IPS-15b (cell line): Measurements from ENCODE around the gene ORM2.
"Not testable (repeated sequence)": the region's sequence is repeated elsewhere in the genome, so short reads cannot be mapped to it uniquely, and the experiment has no call there.

Source experiments
- H3K27me3 ChIP-seq: one replicate; pipeline ENCODE4 v1.6.1; 2013; ENCODE audit warnings: low read length; ENCODE audit not compliant: control insufficient read depth, insufficient read depth
- H3K36me3 ChIP-seq: one replicate; pipeline ENCODE4 v1.6.1; 2013; ENCODE audit warnings: low read length; ENCODE audit not compliant: control insufficient read depth, insufficient read depth
- H3K4me1 ChIP-seq: one replicate; pipeline ENCODE4 v1.6.1; 2013; ENCODE audit warnings: mild to moderate bottlenecking, low read length; ENCODE audit not compliant: control insufficient read depth, insufficient read depth
- H3K4me3 ChIP-seq: one replicate; pipeline ENCODE4 v1.5.1; 2013; ENCODE audit warnings: low read depth, low read length
- H3K9ac ChIP-seq: one replicate; pipeline ENCODE4 v1.6.1; 2013; ENCODE audit warnings: low read depth, mild to moderate bottlenecking, low read length
- H3K9me3 ChIP-seq: one replicate; pipeline ENCODE4 v1.6.1; 2013; ENCODE audit warnings: mild to moderate bottlenecking, low read length; ENCODE audit not compliant: control insufficient read depth, insufficient read depth

ORM2 gene

DNA sequence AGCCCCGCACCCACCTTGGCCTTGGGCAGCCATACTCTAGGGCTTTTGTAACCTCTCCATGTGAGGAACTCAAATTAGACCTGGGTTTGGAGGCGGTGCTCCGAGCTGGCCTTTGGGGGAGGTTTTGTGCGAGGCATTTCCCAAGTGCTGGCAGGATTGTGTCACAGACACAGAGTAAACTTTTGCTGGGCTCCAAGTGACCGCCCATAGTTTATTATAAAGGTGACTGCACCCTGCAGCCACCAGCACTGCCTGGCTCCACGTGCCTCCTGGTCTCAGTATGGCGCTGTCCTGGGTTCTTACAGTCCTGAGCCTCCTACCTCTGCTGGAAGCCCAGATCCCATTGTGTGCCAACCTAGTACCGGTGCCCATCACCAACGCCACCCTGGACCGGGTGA lies at the start of gene ORM2:
TSS of gene ORM2 (plus strand) at position 245 of the 398 bp plus-strand sequence. CDS start at position 281, 36 bp downstream.
- not testable (repeated sequence) for H3K4me3 ChIP-seq, H3K36me3 ChIP-seq, H3K4me1 ChIP-seq, H3K27me3 ChIP-seq, H3K9me3 ChIP-seq, H3K9ac ChIP-seq

DNA sequence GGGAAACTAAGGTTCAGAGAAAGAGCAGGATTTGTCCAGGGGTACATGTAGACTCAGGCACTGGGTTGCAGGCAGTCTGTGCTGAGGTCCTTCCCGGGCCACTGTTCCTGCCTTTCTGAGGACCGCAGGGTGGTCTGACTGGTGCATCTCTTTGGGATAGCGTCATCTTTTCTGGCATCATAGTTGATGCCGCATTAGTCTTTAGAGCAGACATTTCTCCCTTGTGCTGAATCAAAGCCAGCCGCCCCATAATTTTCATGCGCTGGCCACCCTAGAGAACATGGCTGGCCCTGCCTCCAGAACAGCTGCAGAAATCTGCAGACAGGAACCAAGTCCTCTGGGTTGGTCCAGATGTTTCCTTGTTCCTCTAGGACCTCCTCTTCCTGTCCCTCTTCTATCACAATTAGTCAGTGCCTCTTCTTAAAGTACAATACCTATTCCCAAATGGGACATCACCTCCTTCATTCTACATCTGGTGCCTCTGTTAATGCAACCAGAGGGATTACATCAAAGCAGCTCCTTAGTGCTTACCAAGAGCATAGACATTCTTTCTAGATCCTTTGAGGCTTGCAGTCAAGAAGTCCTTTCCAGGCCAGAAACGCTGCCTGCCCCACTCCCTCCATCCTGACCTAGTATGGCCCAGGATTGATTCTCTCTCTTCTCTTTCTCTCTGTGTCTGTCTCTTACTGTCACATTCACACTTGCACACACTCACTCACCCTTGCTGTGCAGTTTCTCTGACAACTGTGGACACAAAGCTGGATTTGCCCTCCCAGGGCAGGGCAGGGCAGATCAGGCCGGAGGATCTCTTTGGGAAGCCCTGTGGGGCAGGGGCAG lies 48.8 kb upstream of the ORM2 start:
- Histone ChIP-seq H3K36me3 (peaks cover 8% of the 10 kb centered on the region), H3K4me1 (no peaks in the 10 kb centered on the region), H3K27me3 (no peaks in the 10 kb centered on the region), H3K4me3 (no peak overlapping the region), H3K9me3 (no peaks in the 10 kb centered on the region), H3K9ac (no peak overlapping the region)

DNA sequence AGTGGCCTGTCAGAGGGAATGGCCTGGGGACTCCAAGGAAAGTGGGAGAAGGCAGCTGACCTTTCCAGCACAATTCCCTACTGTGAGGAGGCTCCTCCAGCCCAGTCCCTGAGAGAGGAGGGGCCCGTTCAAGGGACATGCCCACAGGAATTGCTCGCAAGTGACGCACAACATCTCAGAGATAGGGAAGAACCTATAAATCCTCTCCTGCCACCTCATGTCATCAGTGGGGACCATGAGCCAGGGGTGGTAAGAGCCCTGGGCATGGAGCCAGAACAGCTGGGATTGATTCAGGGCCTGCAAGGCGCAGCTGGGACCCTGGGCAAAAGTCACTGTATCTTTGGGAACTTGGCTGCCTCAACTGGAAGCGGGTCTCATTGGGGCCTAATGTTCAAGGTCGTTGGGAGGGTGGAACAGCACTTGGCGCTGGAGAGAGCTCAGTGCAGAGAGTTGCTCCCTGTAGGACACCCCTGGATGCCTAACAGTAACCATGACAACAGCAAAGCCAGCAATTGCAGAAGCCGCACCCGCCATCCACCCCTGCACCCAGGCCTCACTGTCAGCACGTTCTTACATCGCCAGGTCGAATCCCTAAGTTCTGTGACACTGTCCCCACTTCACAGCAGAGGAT lies 48.1 kb upstream of the ORM2 start:
- Histone ChIP-seq H3K9me3 (no peaks in the 10 kb centered on the region), H3K4me1 (no peaks in the 10 kb centered on the region), H3K4me3 (no peak overlapping the region), H3K9ac (no peak overlapping the region), H3K36me3 (peaks cover 8% of the 10 kb centered on the region), H3K27me3 (no peaks in the 10 kb centered on the region)

DNA sequence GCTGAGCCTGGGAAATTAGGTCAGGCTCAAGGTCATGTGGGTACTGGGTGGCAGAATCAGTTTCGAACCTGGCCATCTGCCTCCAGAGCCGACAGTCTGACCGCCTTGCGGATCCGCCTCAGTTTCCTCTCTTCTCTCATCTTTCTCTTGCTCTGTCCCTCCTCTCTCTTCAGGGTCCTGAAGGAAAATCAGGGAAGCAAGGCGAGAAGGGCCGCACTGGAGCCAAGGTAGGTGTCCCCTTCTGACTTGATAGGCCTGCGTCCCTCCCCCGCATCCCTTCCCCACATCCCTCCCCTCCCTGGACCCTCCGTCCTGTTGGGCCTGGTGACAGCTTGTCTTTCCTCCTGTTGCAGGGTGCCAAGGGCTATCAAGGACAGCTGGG lies 47.6 kb upstream of the ORM2 start:
- Histone ChIP-seq H3K36me3 (peaks cover 8% of the 10 kb centered on the region), H3K4me1 (no peaks in the 10 kb centered on the region), H3K4me3 (no peak overlapping the region), H3K9me3 (no peaks in the 10 kb centered on the region), H3K9ac (no peak overlapping the region), H3K27me3 (no peaks in the 10 kb centered on the region)

DNA sequence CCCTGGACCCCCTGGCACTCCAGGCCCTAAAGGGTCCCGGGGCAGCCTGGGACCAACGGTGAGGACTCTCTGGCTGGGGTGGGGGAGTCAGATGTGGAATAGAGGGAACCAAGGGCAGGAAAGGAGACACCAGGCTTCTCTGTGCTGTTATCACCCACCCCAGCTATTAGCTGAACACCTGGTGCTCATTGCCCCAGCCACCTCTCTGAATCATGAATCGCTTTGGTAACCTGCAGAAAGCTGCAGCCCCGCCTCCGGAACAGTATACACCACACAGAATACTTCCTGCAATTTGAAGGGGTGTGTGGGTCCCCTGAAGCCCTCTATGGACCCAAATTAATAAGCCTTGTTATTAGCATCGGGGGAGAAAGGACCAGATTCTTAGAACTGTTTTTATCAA lies 47.2 kb upstream of the ORM2 start:
- H3K4me3 ChIP-seq = no peak overlapping the region
- H3K36me3 ChIP-seq = peaks cover 8% of the 10 kb centered on the region
- H3K4me1 ChIP-seq = no peaks in the 10 kb centered on the region
- H3K9ac ChIP-seq = no peak overlapping the region
- H3K27me3 ChIP-seq = no peaks in the 10 kb centered on the region
- no peaks in the 10 kb centered on the region for H3K9me3 ChIP-seq

DNA sequence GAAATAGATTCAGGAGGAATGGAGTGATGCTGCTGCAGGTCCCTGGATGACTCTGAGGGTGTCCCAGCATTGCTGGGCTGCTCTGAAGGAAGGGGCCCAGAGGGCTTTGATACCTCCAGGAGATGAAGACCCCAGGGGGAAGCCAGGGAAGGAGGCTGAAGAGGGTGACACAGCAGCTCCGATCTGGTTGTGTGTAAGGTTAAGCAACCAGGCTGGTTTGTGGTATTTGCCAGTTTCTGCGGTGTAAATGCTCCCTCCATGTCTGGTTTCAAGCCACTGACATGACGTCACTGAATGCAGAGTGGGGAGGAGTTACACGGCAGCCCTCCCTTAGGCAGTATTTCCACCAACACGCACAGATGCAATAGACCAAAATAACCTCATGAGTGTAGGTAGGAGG lies 46.7 kb upstream of the ORM2 start:
- Histone ChIP-seq H3K9ac (no peak overlapping the region), H3K27me3 (no peaks in the 10 kb centered on the region), H3K4me1 (no peaks in the 10 kb centered on the region), H3K4me3 (no peak overlapping the region), H3K36me3 (peaks cover 8% of the 10 kb centered on the region), H3K9me3 (no peaks in the 10 kb centered on the region)

DNA sequence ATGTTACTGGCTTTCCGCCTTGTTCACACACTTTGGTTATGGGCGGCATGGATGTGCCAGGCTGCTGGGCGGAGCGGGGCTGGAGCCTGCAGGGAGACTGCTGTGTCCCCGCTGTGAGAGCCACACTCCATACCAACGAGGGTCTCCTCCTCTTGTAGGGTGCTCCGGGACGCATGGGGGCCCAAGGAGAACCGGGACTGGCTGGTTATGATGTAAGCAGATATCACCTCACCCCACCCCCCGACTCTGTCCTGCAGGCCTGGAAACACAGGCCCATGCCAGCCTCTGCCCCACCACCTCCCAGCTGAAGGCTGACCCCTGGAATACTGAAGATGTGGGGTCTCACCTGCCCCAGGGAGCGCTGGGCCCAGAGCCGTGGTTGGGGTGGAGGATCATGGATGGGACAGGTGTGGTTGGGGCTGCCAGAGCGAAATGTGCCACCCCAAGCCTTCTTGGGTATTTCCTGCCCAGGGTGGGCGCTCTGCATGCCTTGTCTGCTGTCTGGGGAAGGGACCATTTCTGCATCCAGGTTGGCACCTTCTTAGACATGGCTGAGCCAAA lies 46.0 kb upstream of the ORM2 start:
- no peaks in the 10 kb centered on the region for H3K27me3 ChIP-seq
- no peaks in the 10 kb centered on the region for H3K9me3 ChIP-seq
- no peaks in the 10 kb centered on the region for H3K4me1 ChIP-seq
- no peak overlapping the region for H3K9ac ChIP-seq
- peaks cover 8% of the 10 kb centered on the region for H3K36me3 ChIP-seq
- no peak overlapping the region for H3K4me3 ChIP-seq

DNA sequence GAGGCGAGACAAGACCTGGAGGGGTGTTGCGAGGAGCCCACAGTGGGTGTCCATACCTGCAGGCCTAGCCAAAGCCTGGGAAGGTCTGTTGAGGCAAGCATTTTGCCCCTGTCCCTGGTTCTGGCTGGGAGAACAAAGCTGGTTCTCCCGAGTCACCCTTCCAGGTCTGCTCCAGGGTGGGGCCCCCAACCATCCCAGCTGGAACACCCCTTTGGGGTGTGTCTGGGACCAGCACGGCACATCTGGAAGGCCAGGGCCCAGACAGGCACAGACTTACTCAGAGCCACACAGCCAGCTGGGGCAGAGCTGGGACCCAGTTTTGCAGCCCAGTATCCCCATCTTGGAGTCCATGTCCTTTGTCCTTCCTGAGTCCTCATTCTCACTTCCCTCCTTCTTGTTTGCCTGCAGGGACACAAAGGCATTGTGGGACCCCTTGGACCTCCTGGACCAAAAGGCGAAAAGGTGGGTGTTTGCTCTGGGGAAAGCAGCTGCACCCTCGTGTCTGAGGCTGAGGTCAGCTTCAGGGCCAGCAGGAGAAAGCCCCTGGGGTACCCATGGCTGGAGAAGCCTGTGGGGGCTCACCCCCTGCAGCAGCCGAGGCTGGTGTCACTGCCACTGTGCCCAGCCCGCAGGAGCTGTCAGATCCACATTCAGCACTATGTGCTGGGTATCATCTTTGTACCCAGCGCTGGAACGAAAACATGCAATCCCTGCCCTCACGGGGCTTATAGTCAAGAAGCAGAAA lies 45.2 kb upstream of the ORM2 start:
- Histone ChIP-seq H3K36me3 (peaks cover 8% of the 10 kb centered on the region), H3K9me3 (no peaks in the 10 kb centered on the region), H3K9ac (no peak overlapping the region), H3K4me1 (no peaks in the 10 kb centered on the region), H3K27me3 (no peaks in the 10 kb centered on the region), H3K4me3 (no peak overlapping the region)

DNA sequence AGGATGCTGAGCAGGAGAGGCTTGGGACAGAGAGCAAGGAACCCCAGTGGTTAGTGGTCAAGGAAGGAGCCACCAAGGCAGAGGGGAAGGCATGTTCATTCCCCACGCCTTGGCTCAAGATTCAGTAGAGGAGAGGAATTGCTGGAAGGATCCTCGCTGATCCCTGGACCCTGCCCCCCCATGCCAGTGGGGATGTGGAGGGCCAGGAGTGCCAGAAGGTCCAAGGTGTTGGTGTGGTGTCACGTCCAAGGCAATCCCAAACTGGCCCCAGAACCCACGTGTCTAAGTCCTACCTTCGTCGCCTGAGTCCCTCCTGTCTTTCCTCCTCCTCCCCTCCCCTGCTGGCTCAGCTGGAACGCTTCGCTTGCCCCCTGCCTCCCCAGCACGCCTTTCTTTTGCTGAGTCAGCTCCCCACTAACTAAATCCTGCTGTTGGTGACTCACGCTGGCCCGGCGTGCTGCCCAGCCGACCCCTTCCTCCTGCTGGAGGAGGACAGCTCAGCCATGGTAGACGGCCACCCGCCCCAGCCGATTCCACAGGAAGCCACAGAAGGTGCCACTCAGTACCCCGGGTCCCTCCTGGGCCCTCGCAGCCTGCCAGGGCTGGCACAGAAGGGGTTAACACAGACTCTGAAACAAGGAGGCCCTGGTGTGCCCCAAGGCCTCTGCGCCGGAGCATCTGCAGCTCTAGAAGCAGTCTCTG lies 44.4 kb upstream of the ORM2 start:
- H3K36me3 ChIP-seq = peaks cover 8% of the 10 kb centered on the region
- H3K27me3 ChIP-seq = no peaks in the 10 kb centered on the region
- H3K4me1 ChIP-seq = no peaks in the 10 kb centered on the region
- H3K9ac ChIP-seq = no peak overlapping the region
- no peaks in the 10 kb centered on the region for H3K9me3 ChIP-seq
- no peak overlapping the region for H3K4me3 ChIP-seq

DNA sequence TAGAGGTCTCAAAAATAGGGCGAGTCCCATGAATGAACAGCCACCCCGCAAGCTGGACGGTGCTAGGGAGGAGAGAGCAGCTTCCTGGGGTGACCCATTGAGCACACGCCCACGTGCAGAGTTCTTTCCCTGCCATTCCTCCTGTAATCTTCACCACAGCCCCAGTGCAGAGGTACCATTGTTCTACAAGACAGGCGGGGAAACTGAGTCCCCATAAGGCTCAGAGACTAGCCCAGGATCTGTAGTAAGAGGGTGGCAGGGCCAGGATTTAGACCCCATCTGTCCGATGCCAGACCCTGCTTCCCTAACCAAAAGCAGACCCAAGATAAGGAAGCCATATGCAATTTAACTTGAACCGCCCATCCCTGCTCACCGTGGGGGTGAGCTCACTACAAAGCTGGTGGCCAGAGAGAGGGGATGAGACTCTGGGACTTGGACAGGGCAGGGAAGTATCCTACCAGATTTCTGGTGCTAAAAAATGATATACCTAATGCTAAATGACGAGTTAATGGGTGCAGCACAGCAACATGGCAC lies 43.5 kb upstream of the ORM2 start:
- Histone ChIP-seq H3K9ac (no peak overlapping the region), H3K27me3 (no peaks in the 10 kb centered on the region), H3K36me3 (peaks cover 8% of the 10 kb centered on the region), H3K4me1 (no peaks in the 10 kb centered on the region), H3K4me3 (no peak overlapping the region), H3K9me3 (no peaks in the 10 kb centered on the region)
